OCI-LY1 (cell line): ENCODE results near the gene TBC1D8.

ENCODE experiments used
- H2AFZ ChIP-seq: fragments of 200-600 bp; sonication (generic), shearing (Covaris generic); 2 replicates; pipeline ENCODE4 v1.6.0; 2014; ENCODE audit warnings: antibody characterized with exemption, mild to moderate bottlenecking, low read length
- H3F3A ChIP-seq: fragments of 200-600 bp; sonication (generic), shearing (Covaris generic); 2 replicates; pipeline ENCODE4 v1.6.0; 2014; ENCODE audit warnings: mild to moderate bottlenecking, antibody characterized with exemption, low read length, moderate library complexity; ENCODE audit not compliant: insufficient read depth
- H3K27ac ChIP-seq: fragments of 200-600 bp; sonication (generic); 2 replicates; pipeline ENCODE4 v1.5.1; 2014; ENCODE audit warnings: low read length, mixed run types, mild to moderate bottlenecking, low read depth; ENCODE audit not compliant: poor library complexity, severe bottlenecking
- H3K27me3 ChIP-seq: fragments of 200-600 bp; sonication (generic); 2 replicates; pipeline ENCODE4 v1.6.0; 2014; ENCODE audit warnings: antibody characterized with exemption, mild to moderate bottlenecking, low read length, moderate library complexity; ENCODE audit not compliant: insufficient read depth
- H3K36me3 ChIP-seq: fragments of 200-600 bp; sonication (generic); 2 replicates; pipeline ENCODE4 v1.6.1; 2014; ENCODE audit warnings: mild to moderate bottlenecking, antibody characterized with exemption, low read length, moderate library complexity, mixed read lengths; ENCODE audit not compliant: insufficient read depth
- H3K4me1 ChIP-seq: fragments of 200-600 bp; sonication (generic); 2 replicates; pipeline ENCODE4 v1.5.1; 2014; ENCODE audit warnings: mild to moderate bottlenecking, low read length, moderate library complexity; ENCODE audit not compliant: insufficient read depth, severe bottlenecking
- H3K4me2 ChIP-seq: fragments of 200-600 bp; sonication (generic), shearing (Covaris generic); 2 replicates; pipeline ENCODE4 v1.6.1; 2014; ENCODE audit warnings: low read length
- H3K4me3 ChIP-seq: fragments of 200-600 bp; sonication (generic); 2 replicates; pipeline ENCODE4 v1.5.1; 2014; ENCODE audit warnings: low read length, low read depth, mild to moderate bottlenecking, mixed read lengths; ENCODE audit not compliant: poor library complexity, severe bottlenecking
- H3K79me2 ChIP-seq: fragments of 200-600 bp; shearing (Covaris generic); 2 replicates; pipeline ENCODE4 v1.6.1; 2016; ENCODE audit warnings: mixed run types, low read length, mixed read lengths; ENCODE audit not compliant: insufficient read depth
- H3K9ac ChIP-seq: fragments of 200-600 bp; sonication (generic), shearing (Covaris generic); 2 replicates; pipeline ENCODE4 v1.6.1; 2014; ENCODE audit warnings: mild to moderate bottlenecking, low read length, mixed read lengths
- H3K9me2 ChIP-seq: fragments of 200-600 bp; sonication (generic), shearing (Covaris generic); 2 replicates; pipeline ENCODE4 v1.6.1; 2014; ENCODE audit warnings: low read depth, mild to moderate bottlenecking, low read length, mixed read lengths
- H3K9me3 ChIP-seq: fragments of 200-600 bp; shearing (Covaris generic); 2 replicates; pipeline ENCODE4 v1.6.1; 2014; ENCODE audit warnings: low read length, mixed read lengths
- H4K20me1 ChIP-seq: fragments of 200-600 bp; sonication (generic), shearing (Covaris generic); 2 replicates; pipeline ENCODE4 v1.6.0; 2016; ENCODE audit warnings: mild to moderate bottlenecking, low read length; ENCODE audit not compliant: insufficient read depth
- CTCF ChIP-seq: fragments of 200-600 bp; sonication (generic), shearing (Covaris generic); IDR thresholded peaks from 2 replicates; pipeline ENCODE4 v1.5.1; 2017; ENCODE audit warnings: mild to moderate bottlenecking, antibody characterized with exemption, low read length, moderate library complexity, mixed read lengths
- EZH2 ChIP-seq: fragments of 200-600 bp; sonication (generic), shearing (Covaris generic); IDR thresholded peaks from 2 replicates; pipeline ENCODE4 v1.8.0; 2017; ENCODE audit warnings: borderline replicate concordance, mixed run types, mild to moderate bottlenecking, antibody characterized with exemption, low read length, moderate library complexity, mixed read lengths

Gene TBC1D8

GRCh38 chr2:101135412-101136296 lies 15.5 kb downstream of the TBC1D8 start:
- no peaks in the 10 kb centered on the region for H3K9me3 ChIP-seq
- no peaks in the 10 kb centered on the region for H3K4me1 ChIP-seq
- no peaks in the 10 kb centered on the region for H3K9me2 ChIP-seq
- H3K27me3 ChIP-seq = no peaks in the 10 kb centered on the region; the same call in 1 of the 2 replicates
- no peaks in the 10 kb centered on the region for H3F3A ChIP-seq
- TF ChIP-seq EZH2 = no peak
- no peak for TF ChIP-seq CTCF
- no peaks in the 10 kb centered on the region for H3K79me2 ChIP-seq
- H3K9ac ChIP-seq = no peak overlapping the region
- no peak overlapping the region for H3K4me3 ChIP-seq
- H3K27ac ChIP-seq = no peak overlapping the region
- no peak overlapping the region for H2AFZ ChIP-seq
- H3K36me3 ChIP-seq = no peaks in the 10 kb centered on the region
- H3K4me2 ChIP-seq = no peak overlapping the region
- H4K20me1 ChIP-seq = no peaks in the 10 kb centered on the region

GRCh38 chr2:101133492-101134100 lies 17.6 kb downstream of the TBC1D8 start:
- Histone ChIP-seq H3K9me3 (no peaks in the 10 kb centered on the region), H3K27ac (no peak overlapping the region)

GRCh38 chr2:101132202-101132601 lies 19.0 kb downstream of the TBC1D8 start:
- no peak overlapping the region for H2AFZ ChIP-seq
- no peaks in the 10 kb centered on the region for H3F3A ChIP-seq
- no peaks in the 10 kb centered on the region for H3K36me3 ChIP-seq
- peaks cover 3% of the 10 kb centered on the region; the same call in 1 of the 2 replicates for H3K27me3 ChIP-seq
- TF ChIP-seq CTCF (no peak), EZH2 (no peak)
- no peaks in the 10 kb centered on the region for H3K9me2 ChIP-seq
- H3K9ac ChIP-seq = no peak overlapping the region
- H3K79me2 ChIP-seq = no peaks in the 10 kb centered on the region
- no peak overlapping the region for H3K4me2 ChIP-seq
- no peaks in the 10 kb centered on the region for H3K4me1 ChIP-seq
- H4K20me1 ChIP-seq = no peaks in the 10 kb centered on the region
- H3K4me3 ChIP-seq = no peak overlapping the region
- no peaks in the 10 kb centered on the region for H3K9me3 ChIP-seq
- H3K27ac ChIP-seq = no peak overlapping the region

More at GRCh38 chr2:101133492-101134100, 17.6 kb downstream of the TBC1D8 start:
- no peaks in the 10 kb centered on the region for H3K4me1 ChIP-seq
- H4K20me1 ChIP-seq = no peaks in the 10 kb centered on the region
- H3K9ac ChIP-seq = no peak overlapping the region
- peaks cover 3% of the 10 kb centered on the region; the same call in 1 of the 2 replicates for H3K27me3 ChIP-seq
- no peaks in the 10 kb centered on the region for H3K36me3 ChIP-seq
- no peaks in the 10 kb centered on the region for H3F3A ChIP-seq
- H3K9me2 ChIP-seq = no peaks in the 10 kb centered on the region
- H2AFZ ChIP-seq = no peak overlapping the region
- TF ChIP-seq EZH2 (no peak), CTCF (no peak)
- H3K4me2 ChIP-seq = no peak overlapping the region
- H3K79me2 ChIP-seq = no peaks in the 10 kb centered on the region
- H3K4me3 ChIP-seq = no peak overlapping the region
